Neural cell (in vitro differentiated cells): Measurements from ENCODE around the gene SEZ6. TPM values are rescaled to one million over a fixed set of nuclear protein-coding genes. Genes with fewer than 3 reads are reported as not detected.

Source experiments
- H2AFZ ChIP-seq: fragments of 200-600, 300-800 bp; sonication (generic), shearing (Covaris generic); 2 replicates; pipeline ENCODE4 v1.6.0; 2014; ENCODE audit warnings: low read depth, mild to moderate bottlenecking, antibody characterized with exemption, low read length, moderate library complexity
- H3F3A ChIP-seq: fragments of 200-600 bp; shearing (Covaris generic); 2 replicates; pipeline ENCODE4 v1.6.1; 2016; ENCODE audit warnings: mild to moderate bottlenecking, moderate library complexity, mixed read lengths, antibody characterized with exemption, low read length; ENCODE audit not compliant: insufficient read depth, poor library complexity, severe bottlenecking
- H3K27ac ChIP-seq: fragments of 200-600, 300-800 bp; sonication (generic), shearing (Covaris generic); 2 replicates; pipeline ENCODE4 v1.5.1; 2014; ENCODE audit warnings: mild to moderate bottlenecking, low read length, moderate library complexity
- H3K27me3 ChIP-seq: fragments of 300-800, 200-600 bp; sonication (generic), shearing (Covaris generic); 2 replicates; pipeline ENCODE4 v1.6.0; 2014; ENCODE audit warnings: mild to moderate bottlenecking, low read depth, low read length, moderate library complexity; ENCODE audit not compliant: insufficient read depth
- H3K36me3 ChIP-seq: fragments of 300-800, 200-600 bp; sonication (generic), shearing (Covaris generic); 2 replicates; pipeline ENCODE4 v1.5.1; 2014; ENCODE audit warnings: mild to moderate bottlenecking, antibody characterized with exemption, low read length, moderate library complexity; ENCODE audit not compliant: insufficient read depth
- H3K4me2 ChIP-seq: fragments of 300-800, 200-600 bp; sonication (generic), shearing (Covaris generic); 2 replicates; pipeline ENCODE4 v1.6.0; 2014; ENCODE audit warnings: mild to moderate bottlenecking, low read length
- H3K4me3 ChIP-seq: fragments of 300-800, 200-600 bp; sonication (generic), shearing (Covaris generic); 2 replicates; pipeline ENCODE4 v1.5.1; 2014; ENCODE audit warnings: mild to moderate bottlenecking, low read length, moderate library complexity
- H3K79me2 ChIP-seq: fragments of 200-600 bp; shearing (Covaris generic); replicated peaks from 2 replicates; pipeline ENCODE4 v1.6.0; 2014; ENCODE audit warnings: mild to moderate bottlenecking, low read length, moderate library complexity; ENCODE audit not compliant: insufficient read depth
- H3K9ac ChIP-seq: fragments of 300-800, 200-600 bp; sonication (generic), shearing (Covaris generic); 2 replicates; pipeline ENCODE4 v1.6.1; 2016; ENCODE audit warnings: mild to moderate bottlenecking, low read length, mixed read lengths
- H3K9me2 ChIP-seq: fragments of 200-600 bp; shearing (Covaris generic); 2 replicates; pipeline ENCODE4 v1.6.1; 2016; ENCODE audit warnings: mild to moderate bottlenecking, low read length, mixed read lengths; ENCODE audit not compliant: insufficient read depth
- H3K9me3 ChIP-seq: fragments of 200-600, 300-800 bp; sonication (generic), shearing (Covaris generic); 2 replicates; pipeline ENCODE4 v1.6.1; 2016; ENCODE audit warnings: mild to moderate bottlenecking, mixed run types, low read length, moderate library complexity, mixed read lengths
- H4K20me1 ChIP-seq: fragments of 200-600 bp; shearing (Covaris generic); 2 replicates; pipeline ENCODE4 v1.6.1; 2016; ENCODE audit warnings: mild to moderate bottlenecking, mixed run types; ENCODE audit not compliant: insufficient read depth
- EP300 ChIP-seq: fragments of 450-650 bp; conservative IDR thresholded peaks from 2 replicates; pipeline ENCODE4 v1.6.1; 2014; ENCODE audit warnings: antibody characterized with exemption, mild to moderate bottlenecking, moderate library complexity; ENCODE audit not compliant: poor library complexity, severe bottlenecking
- EZH2 ChIP-seq: fragments of 200-600, 300-800 bp; shearing (Covaris generic), sonication (generic); IDR thresholded peaks from 2 replicates; pipeline ENCODE4 v1.6.1; 2014; ENCODE audit warnings: antibody characterized with exemption, low read length, borderline replicate concordance, mild to moderate bottlenecking; ENCODE audit not compliant: insufficient read depth, poor library complexity, severe bottlenecking
- MXI1 ChIP-seq: fragments of 450-650 bp; conservative IDR thresholded peaks from 2 replicates; pipeline ENCODE4 v1.6.1; 2014; ENCODE audit warnings: antibody characterized with exemption, mild to moderate bottlenecking; ENCODE audit not compliant: poor library complexity, severe bottlenecking
- POLR2AphosphoS5 ChIP-seq: IDR thresholded peaks from 2 replicates; pipeline ENCODE4 v1.6.1; 2012
- RAD21 ChIP-seq: fragments of 450-650 bp; conservative IDR thresholded peaks from 2 replicates; pipeline ENCODE4 v1.6.1; 2014; ENCODE audit warnings: antibody characterized with exemption, mild to moderate bottlenecking, moderate library complexity
- SMC3 ChIP-seq: fragments of 450-650 bp; conservative IDR thresholded peaks from 2 replicates; pipeline ENCODE4 v1.6.1; 2014; ENCODE audit warnings: antibody characterized with exemption, mild to moderate bottlenecking, moderate library complexity; ENCODE audit not compliant: poor library complexity
- TAF1 ChIP-seq: IDR thresholded peaks from 2 replicates; pipeline ENCODE4 v1.6.1; 2012; ENCODE audit warnings: low read depth
- polyA plus RNA-seq: library from polyadenylated mRNA; depleted of rRNA; stranded (reverse); fragments of >200 nt; gene quantifications from 2 replicates; pipeline ENCODE4 v1.2.3, GENCODE V29; 2014
- TF ChIP-seq, protein P1 (sequence below): IDR thresholded peaks from 2 replicates; pipeline ENCODE4 v1.6.1; 2012; ENCODE audit warnings: borderline replicate concordance
- TF ChIP-seq, protein P2 (sequence below): fragments of 450-650 bp; IDR thresholded peaks from 2 replicates; pipeline ENCODE4 v1.5.1; 2014; ENCODE audit warnings: antibody characterized with exemption, mild to moderate bottlenecking, moderate library complexity; ENCODE audit not compliant: poor library complexity, severe bottlenecking

Gene SEZ6
- polyA plus RNA-seq, 1 donor from 2014 or later = 15.1 TPM

DNA sequence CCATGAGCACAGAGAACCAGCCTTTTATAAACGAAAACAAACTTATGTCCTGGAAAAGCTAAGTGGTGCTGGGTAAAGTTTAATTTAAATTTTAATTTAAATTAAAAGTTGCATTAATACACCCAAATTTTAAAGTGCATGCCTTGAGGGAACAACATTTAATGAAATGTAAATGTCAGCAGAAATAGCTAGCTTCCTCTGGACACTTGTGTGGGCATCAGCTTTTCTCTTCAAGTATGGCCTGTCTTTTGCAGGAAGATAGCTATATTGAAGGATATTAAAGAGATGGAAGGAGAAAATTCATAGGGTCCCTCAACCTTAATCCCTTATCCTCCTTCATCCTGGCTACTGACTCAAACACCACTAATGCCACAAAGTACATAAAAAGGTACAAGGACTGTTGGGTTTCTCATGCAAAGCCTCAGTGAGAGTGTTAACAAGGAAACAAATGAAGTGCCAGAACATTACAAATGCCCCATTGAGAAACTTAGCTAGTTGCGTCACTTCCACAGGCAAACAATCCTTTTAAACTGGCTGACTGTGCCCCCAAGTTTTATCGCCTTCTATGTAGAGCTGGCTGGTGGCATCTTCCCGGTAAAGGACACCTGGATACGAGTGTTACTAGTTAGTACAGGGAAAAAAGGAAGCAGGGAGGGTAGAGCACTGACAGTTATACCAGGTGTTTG lies 68.6 kb downstream of the SEZ6 start:
- H3K4me3 ChIP-seq = no peak overlapping the region
- H3K9me2 ChIP-seq = no peaks in the 10 kb centered on the region
- no peak overlapping the region for H3K4me2 ChIP-seq
- peaks cover 12% of the 10 kb centered on the region for H4K20me1 ChIP-seq
- no peak overlapping the region for H2AFZ ChIP-seq
- H3K9me3 ChIP-seq = no peaks in the 10 kb centered on the region
- no peak overlapping the region for H3K9ac ChIP-seq
- TF ChIP-seq SMC3 (no peak), MXI1 (no peak), RAD21 (no peak), TAF1 (no peak), EP300 (no peak), EZH2 (no peak), POLR2AphosphoS5 (no peak)
- TF ChIP-seq, protein P1, sequence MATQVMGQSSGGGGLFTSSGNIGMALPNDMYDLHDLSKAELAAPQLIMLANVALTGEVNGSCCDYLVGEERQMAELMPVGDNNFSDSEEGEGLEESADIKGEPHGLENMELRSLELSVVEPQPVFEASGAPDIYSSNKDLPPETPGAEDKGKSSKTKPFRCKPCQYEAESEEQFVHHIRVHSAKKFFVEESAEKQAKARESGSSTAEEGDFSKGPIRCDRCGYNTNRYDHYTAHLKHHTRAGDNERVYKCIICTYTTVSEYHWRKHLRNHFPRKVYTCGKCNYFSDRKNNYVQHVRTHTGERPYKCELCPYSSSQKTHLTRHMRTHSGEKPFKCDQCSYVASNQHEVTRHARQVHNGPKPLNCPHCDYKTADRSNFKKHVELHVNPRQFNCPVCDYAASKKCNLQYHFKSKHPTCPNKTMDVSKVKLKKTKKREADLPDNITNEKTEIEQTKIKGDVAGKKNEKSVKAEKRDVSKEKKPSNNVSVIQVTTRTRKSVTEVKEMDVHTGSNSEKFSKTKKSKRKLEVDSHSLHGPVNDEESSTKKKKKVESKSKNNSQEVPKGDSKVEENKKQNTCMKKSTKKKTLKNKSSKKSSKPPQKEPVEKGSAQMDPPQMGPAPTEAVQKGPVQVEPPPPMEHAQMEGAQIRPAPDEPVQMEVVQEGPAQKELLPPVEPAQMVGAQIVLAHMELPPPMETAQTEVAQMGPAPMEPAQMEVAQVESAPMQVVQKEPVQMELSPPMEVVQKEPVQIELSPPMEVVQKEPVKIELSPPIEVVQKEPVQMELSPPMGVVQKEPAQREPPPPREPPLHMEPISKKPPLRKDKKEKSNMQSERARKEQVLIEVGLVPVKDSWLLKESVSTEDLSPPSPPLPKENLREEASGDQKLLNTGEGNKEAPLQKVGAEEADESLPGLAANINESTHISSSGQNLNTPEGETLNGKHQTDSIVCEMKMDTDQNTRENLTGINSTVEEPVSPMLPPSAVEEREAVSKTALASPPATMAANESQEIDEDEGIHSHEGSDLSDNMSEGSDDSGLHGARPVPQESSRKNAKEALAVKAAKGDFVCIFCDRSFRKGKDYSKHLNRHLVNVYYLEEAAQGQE = no peak
- TF ChIP-seq, protein P2, sequence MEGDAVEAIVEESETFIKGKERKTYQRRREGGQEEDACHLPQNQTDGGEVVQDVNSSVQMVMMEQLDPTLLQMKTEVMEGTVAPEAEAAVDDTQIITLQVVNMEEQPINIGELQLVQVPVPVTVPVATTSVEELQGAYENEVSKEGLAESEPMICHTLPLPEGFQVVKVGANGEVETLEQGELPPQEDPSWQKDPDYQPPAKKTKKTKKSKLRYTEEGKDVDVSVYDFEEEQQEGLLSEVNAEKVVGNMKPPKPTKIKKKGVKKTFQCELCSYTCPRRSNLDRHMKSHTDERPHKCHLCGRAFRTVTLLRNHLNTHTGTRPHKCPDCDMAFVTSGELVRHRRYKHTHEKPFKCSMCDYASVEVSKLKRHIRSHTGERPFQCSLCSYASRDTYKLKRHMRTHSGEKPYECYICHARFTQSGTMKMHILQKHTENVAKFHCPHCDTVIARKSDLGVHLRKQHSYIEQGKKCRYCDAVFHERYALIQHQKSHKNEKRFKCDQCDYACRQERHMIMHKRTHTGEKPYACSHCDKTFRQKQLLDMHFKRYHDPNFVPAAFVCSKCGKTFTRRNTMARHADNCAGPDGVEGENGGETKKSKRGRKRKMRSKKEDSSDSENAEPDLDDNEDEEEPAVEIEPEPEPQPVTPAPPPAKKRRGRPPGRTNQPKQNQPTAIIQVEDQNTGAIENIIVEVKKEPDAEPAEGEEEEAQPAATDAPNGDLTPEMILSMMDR = no peak
- H3K79me2 ChIP-seq = peaks cover 64% of the 10 kb centered on the region
- peaks cover 4% of the 10 kb centered on the region for H3F3A ChIP-seq
- H3K27me3 ChIP-seq = no peaks in the 10 kb centered on the region
- no peak overlapping the region for H3K27ac ChIP-seq
- H3K36me3 ChIP-seq = no peaks in the 10 kb centered on the region

DNA sequence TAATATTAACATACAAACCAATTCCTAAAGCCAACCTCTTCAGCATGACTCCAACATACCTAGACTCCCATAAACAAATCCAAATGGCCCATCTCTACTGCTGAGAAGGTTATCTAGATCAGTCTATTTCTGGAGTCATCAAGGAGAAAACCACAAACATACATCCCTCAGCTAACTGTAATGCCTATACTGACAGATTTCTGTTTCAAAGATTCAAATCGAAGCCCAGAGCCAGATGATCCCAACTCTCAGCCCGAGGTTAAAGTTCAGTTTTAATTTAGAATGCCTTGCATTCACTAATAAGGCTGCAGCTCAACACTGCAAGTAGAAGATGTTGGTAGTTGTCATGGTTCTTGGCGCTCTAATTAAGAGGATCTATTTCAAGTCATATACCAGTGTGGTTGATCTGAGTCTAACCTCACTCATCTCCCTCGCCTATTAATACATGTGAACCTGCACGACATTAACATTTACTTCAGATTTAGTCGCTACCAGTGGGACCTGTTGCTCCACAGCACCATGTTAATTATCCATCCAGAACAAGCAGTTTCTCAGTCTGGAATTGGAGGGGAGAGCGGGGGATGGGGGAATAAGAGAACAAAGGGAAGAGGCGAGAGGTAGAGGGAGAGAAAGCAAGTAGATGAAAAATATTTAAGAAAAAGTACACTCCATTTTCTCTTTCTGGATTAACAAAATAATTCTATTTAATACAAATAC lies 69.9 kb downstream of the SEZ6 start:
- TF ChIP-seq MXI1 (no peak), EZH2 (no peak), TAF1 (no peak), EP300 (no peak), RAD21 (no peak), POLR2AphosphoS5 (no peak), SMC3 (no peak)
- TF ChIP-seq, protein P2 = no peak
- TF ChIP-seq, protein P1 = no peak
- Histone ChIP-seq H3K27ac (no peak overlapping the region), H3K27me3 (no peaks in the 10 kb centered on the region), H3K79me2 (peaks cover 65% of the 10 kb centered on the region), H3K9ac (no peak overlapping the region), H4K20me1 (peaks cover 12% of the 10 kb centered on the region), H2AFZ (no peak overlapping the region), H3K36me3 (no peaks in the 10 kb centered on the region), H3K9me2 (no peaks in the 10 kb centered on the region), H3F3A (peaks cover 4% of the 10 kb centered on the region), H3K4me2 (no peak overlapping the region), H3K4me3 (no peak overlapping the region), H3K9me3 (no peaks in the 10 kb centered on the region)
